ENCODE results near the gene JMJD8.
A peak's percentile ranks its signal among the peaks of the same experiment; 100 is the strongest.

The JMJD8 gene

GRCh38 chr16:727291-727977 is 43.3 kb upstream of the JMJD8 start (continued):
- TF ChIP-seq ELK4 (IDR thresholded peaks at IDR 0.05; ENCODE audit: borderline replicate concordance, low read depth, low read length), result no peak
- TF ChIP-seq INSM2 (tag by site-specific recombination; IDR thresholded peaks at IDR 0.05), result no peak
- TF ChIP-seq PBX3 (CRISPR knock-in tag; IDR thresholded peaks at IDR 0.05), result no peak
- peak; percentile 85 for TF ChIP-seq PATZ1 (tag by site-specific recombination; IDR thresholded peaks at IDR 0.05)
- TF ChIP-seq ZNF18 (tag by site-specific recombination; IDR thresholded peaks at IDR 0.05), result no peak
- TF ChIP-seq MZF1 (tag by site-specific recombination; IDR thresholded peaks at IDR 0.05; ENCODE audit: borderline replicate concordance), result no peak
- TF ChIP-seq ZNF677 (tag by site-specific recombination; IDR thresholded peaks at IDR 0.05), result no peak
- TF ChIP-seq PRDM2 (tag by site-specific recombination; IDR thresholded peaks at IDR 0.05; ENCODE audit: borderline replicate concordance), result 0 out of 2 replicates have a peak, but pooled peaks have one; percentile 65
- TF ChIP-seq ZNF654 (tag by site-specific recombination; IDR thresholded peaks at IDR 0.05; ENCODE audit: low read depth), result no peak
- TF ChIP-seq ZNF830 (tag by site-specific recombination; IDR thresholded peaks at IDR 0.05; ENCODE audit: low read depth), result no peak
- no peak for TF ChIP-seq REPIN1 (tag by site-specific recombination; IDR thresholded peaks at IDR 0.05; ENCODE audit: low read depth)
- no peak for TF ChIP-seq ZNF510 (tag by site-specific recombination; IDR thresholded peaks at IDR 0.05; ENCODE audit: insufficient replicate concordance)
- no peak for TF ChIP-seq ZBTB21 (tag by site-specific recombination; IDR thresholded peaks at IDR 0.05)
- no peak for TF ChIP-seq ZNF155 (tag by site-specific recombination; IDR thresholded peaks at IDR 0.05)
- TF ChIP-seq ZNF214 (tag by site-specific recombination; IDR thresholded peaks at IDR 0.05; ENCODE audit: borderline replicate concordance), result no peak
- 0 out of 2 replicates have a peak, but pooled peaks have one; percentile 21 for TF ChIP-seq ZNF580 (tag by site-specific recombination; IDR thresholded peaks at IDR 0.05)
- no peak; the same call in 1 of the 2 replicates for TF ChIP-seq KLF17 (tag by site-specific recombination; IDR thresholded peaks at IDR 0.05)
- no peak for TF ChIP-seq AEBP2 (tag by site-specific recombination; IDR thresholded peaks at IDR 0.05; ENCODE audit: borderline replicate concordance)
- TF ChIP-seq ZNF658 (tag by site-specific recombination; IDR thresholded peaks at IDR 0.05), result no peak
- TF ChIP-seq RBAK (tag by site-specific recombination; IDR thresholded peaks at IDR 0.05), result no peak

All from HEK293 (cell line).